ENCODE data around the gene HCLS1.
"Not testable (repeated sequence)": the region's sequence is repeated elsewhere in the genome, so short reads cannot be mapped to it uniquely, and the experiment has no call there.

The HCLS1 gene

GRCh38 chr3:121595765-121596406, 64.8 kb downstream of the HCLS1 start:
- no peaks in the 10 kb centered on the region for H4K20me1 ChIP-seq
- H3K9me3 ChIP-seq (replicated peaks in 1 of 11), result no peaks in the 10 kb centered on the region
- no peak for TF ChIP-seq Cebpa-rat (IDR thresholded peaks at IDR 0.05)
- H3K4me3 ChIP-seq, result no peak overlapping the region
- no peak overlapping the region for H3K4me2 ChIP-seq
- H3K27me3 ChIP-seq, result no peaks in the 10 kb centered on the region
- H3K4me1 ChIP-seq, result no peaks in the 10 kb centered on the region
- H3K36me3 ChIP-seq, result no peaks in the 10 kb centered on the region
- no peak overlapping the region for H3K9ac ChIP-seq
- H3K27ac ChIP-seq, result no peak overlapping the region

GRCh38 chr3:121594850-121595249, 65.9 kb downstream of the HCLS1 start:
- H3K4me3 ChIP-seq, result no peak overlapping the region
- H4K20me1 ChIP-seq, result no peaks in the 10 kb centered on the region
- no peak overlapping the region for H3K9ac ChIP-seq
- H3K9me3 ChIP-seq (replicated peaks in 1 of 11), result no peaks in the 10 kb centered on the region
- TF ChIP-seq Cebpa-rat (IDR thresholded peaks at IDR 0.05), result no peak
- no peak overlapping the region for H3K4me2 ChIP-seq
- no peaks in the 10 kb centered on the region for H3K4me1 ChIP-seq
- no peak overlapping the region for H3K27ac ChIP-seq
- no peaks in the 10 kb centered on the region for H3K27me3 ChIP-seq
- H3K36me3 ChIP-seq, result no peaks in the 10 kb centered on the region

- H3K4me2 ChIP-seq; H3K9me3 ChIP-seq (replicated peaks in 1 of 11); H3K4me1 ChIP-seq; H3K27ac ChIP-seq; H3K27me3 ChIP-seq; H3K4me3 ChIP-seq; H4K20me1 ChIP-seq; H3K36me3 ChIP-seq; H3K9ac ChIP-seq: not testable (repeated sequence)
These were observed 66.9 kb downstream of the HCLS1 start for GRCh38 chr3:121593806-121594205.

GRCh38 chr3:121592856-121593702, 67.6 kb downstream of the HCLS1 start, which contains the start of gene FBXO40:
Gene FBXO40 (plus strand): TSS chr3:121593379. CDS start chr3:121620576, 27,197 bp downstream.
- no peaks in the 10 kb centered on the region for H3K9me3 ChIP-seq (replicated peaks in 1 of 11)
- no peak within 1 kb of the TSS for H3K4me3 ChIP-seq
- H3K27ac ChIP-seq, result no peak within 1 kb of the TSS
- no peaks in the 10 kb centered on the region for H4K20me1 ChIP-seq
- no peak within 1 kb of the TSS for H3K9ac ChIP-seq
- H3K4me2 ChIP-seq, result no peak within 1 kb of the TSS
- no peaks in the 10 kb centered on the region for H3K4me1 ChIP-seq
- TF ChIP-seq Cebpa-rat (IDR thresholded peaks at IDR 0.05), result no peak
- no peaks in the 10 kb centered on the region for H3K27me3 ChIP-seq
- H3K36me3 ChIP-seq, result no peaks in the 10 kb centered on the region

DNA sequence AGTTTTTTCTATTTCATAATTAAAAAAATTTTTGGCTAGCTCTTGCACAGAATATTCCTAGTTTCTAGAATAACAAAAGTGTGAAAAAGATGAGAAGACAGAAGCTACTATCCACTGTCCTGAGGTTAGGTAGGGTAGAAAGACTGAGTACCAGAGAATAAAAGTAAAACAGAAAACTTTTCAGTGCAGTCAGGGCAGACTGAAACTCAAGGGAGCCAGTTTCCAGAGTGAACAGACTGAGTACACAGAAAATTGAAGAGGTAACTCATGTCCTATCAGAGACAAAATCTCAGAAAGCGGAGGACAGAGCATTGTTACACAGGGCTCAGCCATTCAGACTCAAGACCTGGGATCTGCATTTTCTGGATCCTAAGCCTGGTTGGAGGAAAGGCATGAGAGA, 76.3 kb downstream of the HCLS1 start:
- H4K20me1 ChIP-seq, result no peaks in the 10 kb centered on the region
- no peak overlapping the region for H3K9ac ChIP-seq
- no peak overlapping the region for H3K4me3 ChIP-seq
- TF ChIP-seq Cebpa-rat (IDR thresholded peaks at IDR 0.05), result no peak
- H3K9me3 ChIP-seq (replicated peaks in 1 of 11), result no peaks in the 10 kb centered on the region
- no peaks in the 10 kb centered on the region for H3K27me3 ChIP-seq
- H3K4me1 ChIP-seq, result no peaks in the 10 kb centered on the region
- no peak overlapping the region for H3K27ac ChIP-seq
- no peaks in the 10 kb centered on the region for H3K36me3 ChIP-seq
- H3K4me2 ChIP-seq, result no peak overlapping the region

DNA sequence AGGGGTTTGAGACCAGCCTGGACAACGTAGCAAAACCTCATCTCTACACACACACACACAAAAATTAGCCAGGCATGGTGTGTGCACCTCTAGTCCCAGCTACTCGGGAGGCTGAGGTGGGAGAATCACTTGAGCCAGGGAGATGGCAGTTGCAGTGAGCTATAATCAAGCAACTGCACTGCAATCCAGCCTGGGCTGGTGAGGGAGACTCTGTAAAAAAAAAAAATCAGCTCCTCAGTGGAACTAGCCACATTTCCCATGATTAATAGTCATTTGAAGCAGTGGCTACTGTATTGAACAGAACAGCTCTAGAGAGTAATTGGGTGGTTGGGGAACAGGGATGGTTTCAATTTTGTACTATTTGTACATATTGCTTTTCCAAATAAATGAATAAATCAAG, 79.0 kb downstream of the HCLS1 start:
- Histone ChIP-seq H3K27ac (no peak overlapping the region), H3K9ac (no peak overlapping the region), H3K4me3 (no peak overlapping the region), H4K20me1 (no peaks in the 10 kb centered on the region), H3K9me3 (replicated peaks in 1 of 11) (no peaks in the 10 kb centered on the region), H3K27me3 (no peaks in the 10 kb centered on the region), H3K4me2 (no peak overlapping the region), H3K4me1 (no peaks in the 10 kb centered on the region), H3K36me3 (no peaks in the 10 kb centered on the region)
- no peak for TF ChIP-seq Cebpa-rat (IDR thresholded peaks at IDR 0.05)
